HG02610 (cell line): ENCODE results near the gene KLHL25.

ENCODE experiments used
- ATAC-seq: cut with Tn5 transposase; IDR thresholded peaks from one replicate; pipeline ENCODE4 v1.9.1; 2021; ENCODE audit warnings: mild to moderate bottlenecking, moderate library complexity; ENCODE audit not compliant: unreplicated experiment

The KLHL25 gene

GRCh38 chr15:85777250-85778106 is 17.2 kb downstream of the KLHL25 start:
- no peak for ATAC-seq

DNA sequence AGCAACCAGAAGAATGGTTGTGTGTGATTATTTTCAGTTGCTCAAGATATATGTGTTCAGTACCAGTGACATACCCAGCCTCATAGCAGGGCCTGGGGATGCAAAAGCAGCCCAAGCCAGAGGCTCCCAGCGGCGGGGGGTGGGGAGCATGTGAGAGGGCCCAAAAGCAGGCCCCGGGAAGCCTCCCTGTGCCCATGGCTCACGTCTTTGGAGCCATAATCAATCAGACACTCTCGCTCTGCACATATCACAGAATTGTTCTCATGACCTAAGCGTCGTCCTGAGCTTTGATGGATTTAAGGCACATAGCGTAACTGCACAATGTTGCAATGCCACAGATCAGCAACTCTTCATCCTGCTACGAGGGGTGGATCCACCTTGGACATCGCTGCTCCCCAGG is 20.8 kb downstream of the KLHL25 start:
- ATAC-seq = no peak

- ATAC-seq = no peak
Measured at GRCh38 chr15:85773249-85773648, 21.5 kb downstream of the KLHL25 start.

DNA sequence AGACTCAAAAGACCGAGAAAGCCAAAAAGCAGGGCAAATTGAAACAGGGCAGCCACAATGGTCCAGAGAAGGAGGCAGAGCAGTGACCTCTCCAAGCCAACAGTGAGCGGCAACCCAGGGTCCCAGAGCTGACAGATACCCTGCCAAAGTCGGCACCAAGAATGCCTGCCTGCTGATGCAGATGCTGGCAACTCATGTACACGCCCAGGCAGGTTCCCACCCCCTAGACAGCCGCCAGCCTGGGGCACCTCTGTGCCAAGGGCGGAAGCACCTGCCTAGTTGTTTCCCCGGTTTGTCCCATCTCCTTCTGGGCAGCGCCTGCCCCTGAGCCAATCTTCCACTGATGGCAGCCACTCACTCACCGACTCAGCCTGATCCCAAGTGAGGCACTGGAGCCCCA is 22.1 kb downstream of the KLHL25 start:
- ATAC-seq = no peak

GRCh38 chr15:85771781-85772445 is 22.8 kb downstream of the KLHL25 start:
- ATAC-seq = no peak

- no peak for ATAC-seq
Measured at GRCh38 chr15:85771271-85771670, 23.5 kb downstream of the KLHL25 start.

GRCh38 chr15:85770096-85771041 is 24.4 kb downstream of the KLHL25 start:
- ATAC-seq = no peak

DNA sequence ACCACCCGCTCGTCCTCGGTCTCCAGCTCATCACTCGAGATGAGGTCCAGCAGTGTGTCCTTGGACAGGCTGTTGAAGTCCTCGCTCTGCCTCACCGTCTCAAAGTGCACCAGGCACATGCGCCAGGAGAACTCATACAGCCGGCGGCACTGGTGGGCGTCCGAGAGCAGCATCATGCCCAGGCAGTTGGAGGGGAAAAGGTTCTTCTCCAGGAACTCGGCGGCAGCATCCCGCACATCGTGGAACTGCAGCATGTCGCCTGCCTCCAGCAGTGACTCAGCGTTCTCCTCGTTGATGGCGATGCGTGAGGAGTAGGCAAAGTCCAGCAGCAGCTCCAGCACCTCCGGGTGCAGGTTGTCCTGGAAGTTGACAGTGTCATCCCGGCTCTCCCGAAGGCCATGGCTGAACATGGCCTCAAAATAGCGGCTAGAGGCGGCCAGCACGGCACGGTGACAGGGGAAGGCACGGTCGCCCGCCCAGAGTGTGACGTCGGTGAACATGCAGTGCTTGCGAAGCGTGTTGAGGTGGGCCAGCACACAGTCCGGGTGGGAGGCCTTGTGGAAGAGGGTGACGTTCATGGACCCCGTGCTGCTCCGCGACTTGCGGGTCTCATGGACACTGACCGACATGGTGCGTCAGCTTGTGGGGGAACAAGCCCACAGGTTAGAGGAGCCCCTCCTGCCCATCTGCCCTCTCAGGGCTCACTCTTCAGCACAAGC is 25.4 kb downstream of the KLHL25 start:
- ATAC-seq = no peak

DNA sequence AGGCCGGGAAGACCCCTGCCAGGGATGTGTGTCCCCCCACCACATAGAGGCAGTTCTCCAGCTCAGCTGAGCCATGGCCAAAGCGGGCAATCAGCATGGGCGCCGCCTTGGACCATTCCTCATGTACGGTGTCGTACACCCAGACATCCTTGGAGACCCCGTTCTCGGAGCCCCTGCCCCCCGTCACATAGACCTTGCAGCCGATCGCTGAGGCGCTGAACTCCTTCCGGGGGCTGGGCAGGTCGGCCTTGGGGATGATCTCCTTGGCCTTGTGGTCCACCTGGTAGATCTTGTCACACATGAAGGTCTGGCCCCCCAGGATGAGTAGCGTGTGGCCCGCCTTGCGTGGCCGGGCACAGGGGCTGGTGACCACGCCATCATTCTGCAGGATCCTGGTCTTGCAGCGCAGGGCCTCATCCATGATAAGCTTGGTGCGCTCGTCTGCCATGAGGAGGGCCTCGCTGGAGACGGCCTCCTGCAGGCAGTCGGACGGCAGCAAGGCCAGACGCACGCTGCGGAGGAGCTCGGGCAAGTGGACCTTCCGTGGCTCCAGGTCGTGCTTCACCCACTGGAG is 26.0 kb downstream of the KLHL25 start:
- ATAC-seq = no peak

- ATAC-seq = no peak
Measured at GRCh38 chr15:85767785-85768529, 26.8 kb downstream of the KLHL25 start.

DNA sequence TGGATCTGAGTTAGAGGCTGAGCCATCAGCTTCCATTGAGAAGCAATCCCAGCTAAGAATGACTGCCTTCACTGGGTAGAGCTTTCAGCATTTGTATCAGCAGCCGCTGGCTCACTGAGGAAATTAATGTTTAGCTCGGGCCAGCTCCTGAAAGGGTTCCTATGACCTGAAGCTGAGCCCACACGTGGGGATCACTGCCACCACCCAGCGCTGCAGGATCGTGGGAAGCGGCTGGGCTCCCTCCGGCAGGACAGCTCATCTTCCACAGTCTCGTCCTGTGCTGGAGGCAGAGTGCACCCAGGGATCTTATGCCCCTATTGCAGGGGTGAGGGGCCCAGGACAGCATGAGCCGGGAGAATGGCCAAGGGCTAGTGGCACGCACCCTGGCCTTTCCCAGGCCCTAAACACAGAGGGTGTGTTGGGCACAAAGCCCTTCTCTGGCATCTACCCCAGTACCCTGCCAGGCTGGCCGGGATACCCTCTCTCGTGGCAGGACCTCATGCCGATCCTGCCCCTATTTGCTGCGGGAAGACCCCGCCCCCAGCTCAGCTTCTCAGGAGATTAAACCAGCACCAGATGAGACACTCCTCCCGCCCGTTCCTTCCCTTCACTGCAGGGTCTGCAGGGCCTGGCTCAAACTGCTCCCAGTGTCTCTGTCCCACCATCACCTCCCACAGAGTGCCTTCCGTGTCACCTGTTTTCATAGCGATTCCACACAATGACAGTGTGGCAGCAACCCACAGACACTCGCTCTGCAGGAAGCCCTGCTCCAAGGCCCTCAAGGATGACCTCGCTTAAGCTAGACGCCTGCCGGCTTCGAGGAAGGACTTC is 28.5 kb downstream of the KLHL25 start:
- ATAC-seq = no peak

- no peak for ATAC-seq
Measured at GRCh38 chr15:85764649-85765277, 30.0 kb downstream of the KLHL25 start.

DNA sequence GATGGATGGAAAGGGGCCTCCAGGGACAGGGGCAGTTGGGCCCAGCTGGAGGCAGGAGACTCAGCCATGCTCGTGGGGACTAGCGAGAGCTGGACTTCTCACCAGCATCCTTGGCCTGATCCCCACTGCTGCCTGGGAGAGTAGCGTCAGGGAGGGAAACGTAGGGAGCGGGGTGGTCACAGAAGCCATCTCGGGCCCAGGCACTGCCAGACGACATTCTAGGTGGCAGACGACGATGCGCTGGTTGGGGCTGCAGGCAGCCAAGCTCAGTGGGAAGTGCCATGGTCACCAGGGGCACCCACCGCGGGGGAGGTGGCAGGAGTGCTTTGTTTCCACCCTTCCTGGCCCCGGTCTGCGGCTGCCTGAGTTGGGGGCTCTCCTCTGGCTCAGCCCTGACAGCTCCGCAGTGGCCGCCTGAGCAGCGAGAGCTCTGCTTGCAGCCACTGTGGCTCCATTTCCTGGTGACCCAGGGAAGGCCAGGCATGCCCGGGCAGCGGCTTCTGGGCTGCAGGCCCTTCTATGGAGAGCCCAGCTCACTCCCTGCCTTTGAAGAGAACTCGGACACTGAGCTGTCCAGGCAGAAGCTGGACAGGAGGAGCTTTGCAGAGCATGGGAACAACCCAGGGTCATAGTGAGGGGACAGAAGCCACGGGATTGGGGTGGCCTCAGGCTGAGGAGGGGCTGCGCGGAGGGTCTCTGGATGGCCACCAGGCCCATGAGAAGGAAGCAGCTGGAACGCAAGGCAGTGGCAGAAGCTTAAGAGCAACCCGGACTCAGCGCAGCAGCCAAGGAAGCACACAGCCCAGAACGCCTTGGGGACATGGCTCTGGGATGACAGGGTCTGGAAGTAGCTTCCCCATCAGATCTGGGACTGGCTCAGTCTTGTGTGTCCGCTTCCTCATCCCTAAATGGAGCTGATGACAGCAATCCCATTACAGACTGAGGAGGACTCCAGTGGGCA is 30.8 kb downstream of the KLHL25 start:
- no peak for ATAC-seq

GRCh38 chr15:85763157-85763556 is 31.6 kb downstream of the KLHL25 start:
- ATAC-seq = no peak

DNA sequence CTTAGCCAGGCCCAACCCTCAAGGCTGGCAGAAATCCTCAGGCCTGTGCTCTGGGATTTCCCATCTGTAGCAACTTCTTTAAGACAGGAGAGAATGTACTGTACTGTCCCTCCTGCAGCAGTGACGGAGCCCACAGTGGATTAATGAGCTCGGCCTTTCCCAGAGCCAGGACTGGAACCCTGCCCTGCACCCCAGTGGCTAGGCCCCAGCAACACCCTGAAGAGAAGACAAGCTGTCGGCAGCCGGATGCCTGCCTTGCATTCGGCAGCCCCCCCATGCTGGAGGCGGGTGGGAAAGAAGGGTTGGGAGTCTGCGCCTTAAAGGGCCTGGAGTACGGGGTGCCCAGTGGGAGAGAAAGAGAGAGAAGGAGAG is 32.0 kb downstream of the KLHL25 start:
- ATAC-seq = no peak

GRCh38 chr15:85762039-85762755 is 32.5 kb downstream of the KLHL25 start:
- no peak for ATAC-seq

DNA sequence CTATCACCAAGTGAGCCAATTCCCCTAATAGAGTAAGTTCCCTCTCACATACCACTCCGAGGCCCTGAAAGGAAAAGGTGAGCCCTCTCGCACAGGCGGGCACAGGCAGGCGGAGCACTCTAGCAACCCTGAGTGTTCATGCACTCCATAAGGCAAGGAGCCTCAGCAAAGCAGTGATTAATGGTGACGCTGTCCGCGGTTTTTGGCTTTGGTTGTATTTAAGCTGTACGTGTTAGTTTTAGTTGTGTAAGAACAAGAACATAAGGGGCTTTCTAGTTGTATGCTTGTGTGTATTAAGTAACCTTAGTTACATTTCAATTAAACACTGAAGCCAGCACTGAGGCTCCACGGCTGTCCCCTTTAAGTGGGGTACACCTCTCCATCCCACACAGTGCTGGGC is 33.1 kb downstream of the KLHL25 start:
- no peak for ATAC-seq
